OCI-LY7 (cell line): ENCODE measurements around the gene ABHD15.

Experiments used
- CTCF ChIP-seq: fragments of 200-600 bp; sonication (generic); conservative IDR thresholded peaks from 2 replicates; pipeline ENCODE4 v1.5.1; 2014; ENCODE audit warnings: mild to moderate bottlenecking, antibody characterized with exemption, low read length, moderate library complexity, mixed read lengths
- EZH2phosphoT487 ChIP-seq: fragments of 200-600 bp; sonication (generic); IDR thresholded peaks from 2 replicates; pipeline ENCODE4 v1.6.1; 2018; ENCODE audit warnings: low read depth, borderline replicate concordance, mild to moderate bottlenecking, mixed run types, antibody characterized with exemption, low read length, moderate library complexity, mixed read lengths

- TF ChIP-seq CTCF: no peak
- TF ChIP-seq EZH2phosphoT487: no peak
Measured at GRCh38 chr17:29591146-29591736, 24.4 kb upstream of the ABHD15 start.
